ENCODE results near the gene PREX1. TPM values are rescaled to one million over a fixed set of nuclear protein-coding genes. Genes with fewer than 3 reads are reported as not detected.

Gene PREX1
- total RNA-seq, 2 experiments from 2014 or later, result 20.7 to 25.3 TPM

DNA sequence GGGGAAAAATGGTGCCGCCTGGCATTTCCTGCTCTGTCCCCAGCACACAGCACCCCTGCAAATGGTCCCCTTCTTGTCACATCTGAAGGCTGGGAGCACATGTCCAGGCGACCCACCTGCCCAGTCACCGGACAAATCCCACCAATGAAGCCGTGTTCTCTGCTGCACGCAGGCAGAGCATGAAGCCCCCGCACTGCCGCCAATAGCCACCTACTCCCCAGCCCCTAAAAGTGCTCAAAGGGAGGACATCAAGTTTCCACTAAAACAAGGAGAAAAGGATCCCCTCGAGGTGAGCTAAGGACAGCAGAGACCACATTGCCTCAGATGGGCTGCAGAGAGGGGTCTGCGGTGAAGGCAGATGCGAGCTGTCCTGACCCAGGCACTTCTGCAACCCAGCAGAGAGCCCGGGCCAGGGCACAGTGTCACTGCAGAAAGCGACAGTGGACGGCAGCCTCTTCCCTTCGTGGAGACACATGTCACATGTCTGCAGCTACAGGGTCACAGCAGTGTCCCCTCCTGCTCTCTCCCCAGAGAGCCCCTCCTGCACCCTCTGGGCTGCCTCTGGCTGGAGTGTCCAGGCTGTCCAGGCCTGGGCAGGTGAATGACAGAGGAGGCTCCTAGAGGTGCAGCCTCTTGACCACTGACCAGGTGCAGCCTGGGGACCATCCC lies 221.5 kb downstream of the PREX1 start:
- Histone ChIP-seq H3K4me3 (ENCODE audit: low read depth, low read length, poor library complexity, severe bottlenecking) (no peak overlapping the region), H3K27ac (ENCODE audit: low read depth, low read length, poor library complexity, severe bottlenecking) (no peak overlapping the region), H2AFZ (ENCODE audit: low read length) (no peak overlapping the region), H3K4me1 (ENCODE audit: insufficient read depth, low read length, poor library complexity, severe bottlenecking) (peaks cover 8% of the 10 kb centered on the region), H3K9me2 (ENCODE audit: insufficient read depth, low read length) (no peaks in the 10 kb centered on the region), H3K36me3 (ENCODE audit: insufficient read depth, low read length) (no peaks in the 10 kb centered on the region), H4K20me1 (ENCODE audit: insufficient read depth, low read length) (no peaks in the 10 kb centered on the region), H3K9me3 (ENCODE audit: low read length) (no peaks in the 10 kb centered on the region), H3K79me2 (ENCODE audit: insufficient read depth, low read depth, low read length) (no peaks in the 10 kb centered on the region), H3K4me2 (ENCODE audit: low read length) (no peak overlapping the region)
- no peak for DNase-seq (ENCODE audit: low spot score)
- intact Hi-C loops (cut with micrococcal nuclease; ENCODE audit: unreplicated experiment), result no loop called here
- no TSS peak for BruUV-seq (replicated peaks)
- ChIA-PET POLR2A (no interaction called here), CTCF (ENCODE audit: unreplicated experiment) (interaction anchor here (0.6 kb wide), 1 partner anchor 171 kb away, joined by 3 read pairs; no protein-coding TSS in a partner anchor)
- TF ChIP-seq, protein P1, sequence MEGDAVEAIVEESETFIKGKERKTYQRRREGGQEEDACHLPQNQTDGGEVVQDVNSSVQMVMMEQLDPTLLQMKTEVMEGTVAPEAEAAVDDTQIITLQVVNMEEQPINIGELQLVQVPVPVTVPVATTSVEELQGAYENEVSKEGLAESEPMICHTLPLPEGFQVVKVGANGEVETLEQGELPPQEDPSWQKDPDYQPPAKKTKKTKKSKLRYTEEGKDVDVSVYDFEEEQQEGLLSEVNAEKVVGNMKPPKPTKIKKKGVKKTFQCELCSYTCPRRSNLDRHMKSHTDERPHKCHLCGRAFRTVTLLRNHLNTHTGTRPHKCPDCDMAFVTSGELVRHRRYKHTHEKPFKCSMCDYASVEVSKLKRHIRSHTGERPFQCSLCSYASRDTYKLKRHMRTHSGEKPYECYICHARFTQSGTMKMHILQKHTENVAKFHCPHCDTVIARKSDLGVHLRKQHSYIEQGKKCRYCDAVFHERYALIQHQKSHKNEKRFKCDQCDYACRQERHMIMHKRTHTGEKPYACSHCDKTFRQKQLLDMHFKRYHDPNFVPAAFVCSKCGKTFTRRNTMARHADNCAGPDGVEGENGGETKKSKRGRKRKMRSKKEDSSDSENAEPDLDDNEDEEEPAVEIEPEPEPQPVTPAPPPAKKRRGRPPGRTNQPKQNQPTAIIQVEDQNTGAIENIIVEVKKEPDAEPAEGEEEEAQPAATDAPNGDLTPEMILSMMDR (conservative IDR thresholded peaks at IDR 0.05; ENCODE audit: low read length), result no peak
- no peak for TF ChIP-seq EZH2phosphoT487 (IDR thresholded peaks at IDR 0.05; ENCODE audit: borderline replicate concordance, low read depth, low read length)

DNA sequence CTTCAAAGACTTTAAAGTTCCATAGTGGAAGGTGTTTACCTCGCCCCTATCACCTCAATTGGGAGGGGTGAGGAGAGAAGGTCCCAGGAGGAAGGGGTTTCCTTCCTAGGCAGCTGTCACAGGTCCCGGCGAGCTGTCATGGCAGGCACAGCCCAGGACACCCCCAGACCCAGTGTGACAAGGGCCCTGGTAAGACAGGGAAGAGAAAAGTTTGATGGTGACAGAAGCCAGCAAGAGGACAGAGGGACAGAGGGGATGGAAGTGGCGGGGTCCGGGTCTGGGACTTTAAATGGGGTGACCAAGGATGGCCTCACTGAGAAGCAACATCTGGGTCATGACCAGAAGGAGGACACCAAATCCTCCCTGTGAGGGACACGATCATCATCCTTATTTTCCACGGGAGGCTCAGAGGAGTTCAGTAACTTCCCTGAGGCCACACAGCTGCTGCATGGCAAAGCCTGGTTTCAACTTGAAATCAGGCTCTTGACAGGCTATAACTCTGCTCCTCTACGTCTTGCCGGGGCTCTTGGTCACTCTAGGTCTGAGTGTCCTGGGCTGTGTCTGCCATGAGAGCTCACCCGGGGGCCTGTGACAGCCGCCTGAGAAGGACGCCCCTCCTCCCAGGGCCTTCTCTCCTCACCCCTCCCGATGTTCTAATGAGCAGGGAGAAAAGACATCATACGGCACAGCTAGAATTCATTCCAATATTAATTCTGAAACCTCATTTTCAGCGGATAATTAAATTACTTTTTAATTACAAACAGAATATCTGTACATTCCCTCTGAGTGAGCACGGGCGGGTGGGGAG lies 222.2 kb downstream of the PREX1 start:
- intact Hi-C loops (cut with micrococcal nuclease; ENCODE audit: unreplicated experiment), result no loop called here
- DNase-seq (ENCODE audit: low spot score), result no peak
- Histone ChIP-seq H3K4me2 (ENCODE audit: low read length) (no peak overlapping the region), H3K79me2 (ENCODE audit: insufficient read depth, low read depth, low read length) (no peaks in the 10 kb centered on the region), H2AFZ (ENCODE audit: low read length) (no peak overlapping the region), H3K27ac (ENCODE audit: low read depth, low read length, poor library complexity, severe bottlenecking) (no peak overlapping the region), H3K9me2 (ENCODE audit: insufficient read depth, low read length) (no peaks in the 10 kb centered on the region), H3K4me3 (ENCODE audit: low read depth, low read length, poor library complexity, severe bottlenecking) (no peak overlapping the region), H3K9me3 (ENCODE audit: low read length) (no peaks in the 10 kb centered on the region), H3K4me1 (ENCODE audit: insufficient read depth, low read length, poor library complexity, severe bottlenecking) (peaks cover 15% of the 10 kb centered on the region), H4K20me1 (ENCODE audit: insufficient read depth, low read length) (no peaks in the 10 kb centered on the region), H3K36me3 (ENCODE audit: insufficient read depth, low read length) (no peaks in the 10 kb centered on the region)
- CTCF ChIA-PET (ENCODE audit: unreplicated experiment), result interaction anchor here (0.6 kb wide), 1 partner anchor 170 kb away, joined by 3 read pairs; no protein-coding TSS in a partner anchor
- BruUV-seq (replicated peaks), result no TSS peak
- TF ChIP-seq EZH2phosphoT487 (IDR thresholded peaks at IDR 0.05; ENCODE audit: borderline replicate concordance, low read depth, low read length), result no peak
- TF ChIP-seq, protein P1 (conservative IDR thresholded peaks at IDR 0.05; ENCODE audit: low read length), result no peak
- POLR2A ChIA-PET, result no interaction called here

DNA sequence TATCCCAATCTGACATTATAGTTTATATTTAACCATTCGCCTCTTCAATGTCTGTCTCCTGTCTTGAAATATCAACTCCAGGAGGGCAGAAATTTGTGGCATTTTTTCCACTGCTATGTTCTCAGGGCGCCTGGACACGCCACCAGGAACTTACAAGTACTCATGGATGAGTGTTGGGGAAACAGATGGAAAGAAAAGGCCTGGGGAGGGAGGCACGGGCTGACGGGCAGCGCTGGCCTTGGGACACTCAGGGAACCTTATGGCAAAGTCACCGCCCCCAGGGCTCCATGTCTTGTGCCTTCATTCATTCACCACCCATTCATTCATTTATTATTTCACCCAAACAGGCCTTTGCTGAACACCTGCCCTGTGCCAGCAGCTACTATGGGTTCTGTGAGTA lies 222.9 kb downstream of the PREX1 start:
- ChIA-PET POLR2A (no interaction called here), CTCF (ENCODE audit: unreplicated experiment) (no interaction called here)
- no TSS peak for BruUV-seq (replicated peaks)

More for the DNA sequence above, 222.9 kb downstream of the PREX1 start:
- Histone ChIP-seq H3K4me3 (ENCODE audit: low read depth, low read length, poor library complexity, severe bottlenecking) (no peak overlapping the region), H3K79me2 (ENCODE audit: insufficient read depth, low read depth, low read length) (no peaks in the 10 kb centered on the region), H3K27ac (ENCODE audit: low read depth, low read length, poor library complexity, severe bottlenecking) (no peak overlapping the region), H3K9me2 (ENCODE audit: insufficient read depth, low read length) (no peaks in the 10 kb centered on the region), H4K20me1 (ENCODE audit: insufficient read depth, low read length) (no peaks in the 10 kb centered on the region), H3K4me1 (ENCODE audit: insufficient read depth, low read length, poor library complexity, severe bottlenecking) (peaks cover 21% of the 10 kb centered on the region), H3K36me3 (ENCODE audit: insufficient read depth, low read length) (no peaks in the 10 kb centered on the region), H2AFZ (ENCODE audit: low read length) (no peak overlapping the region), H3K4me2 (ENCODE audit: low read length) (no peak overlapping the region), H3K9me3 (ENCODE audit: low read length) (no peaks in the 10 kb centered on the region)
- DNase-seq (ENCODE audit: low spot score), result no peak
- TF ChIP-seq EZH2phosphoT487 (IDR thresholded peaks at IDR 0.05; ENCODE audit: borderline replicate concordance, low read depth, low read length), result no peak
- TF ChIP-seq, protein P1 (conservative IDR thresholded peaks at IDR 0.05; ENCODE audit: low read length), result no peak
- intact Hi-C loops (cut with micrococcal nuclease; ENCODE audit: unreplicated experiment), result no loop called here

All from OCI-LY7 (cell line).